CD8-positive, alpha-beta memory T cell (primary cell): ENCODE measurements around the gene CYTH3. TPM values are rescaled to one million over a fixed set of nuclear protein-coding genes. Genes with fewer than 3 reads are reported as not detected.
A peak's percentile ranks its signal among the peaks of the same experiment; 100 is the strongest.

Experiments
- CTCF ChIA-PET: fragments of 350-600 bp; sonication (Branson Sonifier 250); formaldehyde crosslinking; loops from one replicate; lab custom pipeline; 2021; ENCODE audit warnings: antibody characterized with exemption; lab: Charles Lee
- POLR2A ChIA-PET: fragments of 350-600 bp; sonication (Branson Sonifier 250); formaldehyde crosslinking; loops from one replicate; lab custom pipeline; 2021; ENCODE audit warnings: antibody characterized with exemption; lab: Charles Lee
- DNase-seq, 5 donors: peaks; one replicate each; pipeline versions ENCODE4 v3.0.0 to v3.0.0-alpha.2; 2020 to 2022; ENCODE audit warnings: mixed read lengths in 1 of 5
- H3K27ac ChIP-seq: one replicate; pipeline ENCODE4 v1.7.0; 2013; ENCODE audit warnings: low read depth, mild to moderate bottlenecking, low read length, moderate library complexity
- H3K27me3 ChIP-seq: 2 replicates; pipeline ENCODE4 v1.7.0; 2013; ENCODE audit warnings: low read length, mild to moderate bottlenecking; ENCODE audit not compliant: insufficient read depth, poor library complexity, severe bottlenecking
- H3K36me3 ChIP-seq: 2 replicates; pipeline ENCODE4 v1.7.0; 2013; ENCODE audit warnings: mild to moderate bottlenecking, low read length, moderate library complexity; ENCODE audit not compliant: insufficient read depth
- H3K4me1 ChIP-seq: 2 replicates; pipeline ENCODE4 v1.7.0; 2013; ENCODE audit warnings: mild to moderate bottlenecking, low read length, moderate library complexity; ENCODE audit not compliant: insufficient read depth
- H3K4me3 ChIP-seq: 2 replicates; pipeline ENCODE4 v1.7.0; 2013; ENCODE audit warnings: mild to moderate bottlenecking, low read length
- H3K9me3 ChIP-seq: 2 replicates; pipeline ENCODE4 v1.7.0; 2013; ENCODE audit warnings: mild to moderate bottlenecking, low read length
- H3K27ac Mint-ChIP-seq, 8 donors: one replicate each; pipeline ENCODE4 v1.8.0; 2020 to 2021; ENCODE audit warnings: mixed read lengths in 8 of 8, mild to moderate bottlenecking in 6 of 8, inconsistent platforms in 3 of 8, moderate library complexity in 3 of 8
- H3K27me3 Mint-ChIP-seq, 2 donors: one replicate each; pipeline ENCODE4 v1.8.0; 2020 to 2021; ENCODE audit warnings: mixed read lengths in 2 of 2, mild to moderate bottlenecking in 1 of 2, moderate library complexity in 1 of 2
- H3K36me3 Mint-ChIP-seq, 3 donors: one replicate each; pipeline ENCODE4 v1.8.0; 2020 to 2021; ENCODE audit warnings: mixed read lengths in 3 of 3, inconsistent platforms in 1 of 3, mild to moderate bottlenecking in 1 of 3
- H3K4me1 Mint-ChIP-seq, 3 donors: one replicate each; pipeline ENCODE4 v1.8.0; 2020 to 2021; ENCODE audit warnings: mixed read lengths in 3 of 3, inconsistent platforms in 1 of 3, mild to moderate bottlenecking in 1 of 3
- H3K4me3 Mint-ChIP-seq, 7 donors: one replicate each; pipeline ENCODE4 v1.8.0; 2020 to 2021; ENCODE audit warnings: mixed read lengths in 7 of 7, mild to moderate bottlenecking in 6 of 7, moderate library complexity in 4 of 7, inconsistent platforms in 2 of 7
- H3K9me3 Mint-ChIP-seq, 5 donors: one replicate each; pipeline ENCODE4 v1.8.0; 2020 to 2022; ENCODE audit warnings: mixed read lengths in 5 of 5, mild to moderate bottlenecking in 3 of 5, moderate library complexity in 2 of 5, inconsistent platforms in 1 of 5
- polyA plus RNA-seq: library from polyadenylated mRNA; unstranded; fragments of 300-500 nt; fragmentation: Illumina TruSeq; gene quantifications from one replicate; pipeline ENCODE4 v1.2.3, GENCODE V29; 2021
- total RNA-seq, 2 experiments: library from RNA; stranded (reverse); gene quantifications; one replicate each; pipeline ENCODE4 v1.2.3, GENCODE V29; 2021

The CYTH3 gene
- total and polyA plus RNA-seq, 3 experiments from 2014 or later = 4.5 to 15.7 (median 4.9) TPM

DNA sequence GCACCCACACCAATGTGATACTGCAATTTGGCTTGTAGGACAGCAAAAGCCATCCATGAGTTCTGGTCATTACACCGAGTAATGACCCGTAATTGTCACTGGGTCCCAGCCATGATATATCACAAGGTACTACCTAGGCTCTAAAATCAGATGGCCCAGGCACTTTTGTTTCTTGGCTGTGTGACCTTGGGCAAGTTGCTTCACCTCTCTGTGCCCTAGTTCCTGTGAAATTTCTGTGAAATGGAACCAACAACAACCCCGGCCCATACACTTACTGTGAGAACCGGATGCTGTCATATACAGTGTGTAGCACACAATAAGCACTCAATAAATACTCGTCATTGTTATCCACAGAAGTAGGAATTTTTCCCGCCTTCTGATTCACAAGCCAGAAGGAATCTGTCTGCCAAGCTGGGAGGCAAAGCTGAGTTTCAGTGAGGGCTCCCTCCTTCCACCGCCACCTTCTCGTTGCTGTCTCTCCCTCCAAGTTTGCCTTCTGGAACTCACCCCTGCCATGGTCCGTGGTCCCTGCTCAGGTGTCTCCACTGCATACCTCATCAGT is 6.4 kb upstream of the CYTH3 start:
- H3K9me3 ChIP-seq = no peaks in the 10 kb centered on the region
- Mint-ChIP-seq H3K4me1 (peaks cover 0 to 6% (median 0%) of the 10 kb centered on the region in 3 donors), H3K27me3 (peaks cover 5 to 6% of the 10 kb centered on the region in 2 donors), H3K27ac (no peak overlapping the region), H3K36me3 (no peaks in the 10 kb centered on the region), H3K9me3 (no peaks in the 10 kb centered on the region), H3K4me3 (peak overlapping the region in 1 of 7 donors; percentile 73)
- no peak overlapping the region for H3K4me3 ChIP-seq
- CTCF ChIA-PET = interaction anchor here (1.2 kb wide), 1 partner anchor 8 kb away, joined by 3 read pairs; no protein-coding TSS in a partner anchor
- no peak overlapping the region for H3K27ac ChIP-seq
- H3K27me3 ChIP-seq = no peaks in the 10 kb centered on the region
- H3K36me3 ChIP-seq = no peaks in the 10 kb centered on the region
- no peaks in the 10 kb centered on the region for H3K4me1 ChIP-seq
- POLR2A ChIA-PET = no interaction called here
- DNase-seq = no peak

GRCh38 chr7:6277476-6277875 is 5.1 kb upstream of the CYTH3 start:
- no peak overlapping the region for H3K4me3 ChIP-seq
- DNase-seq = no peak
- H3K4me1 ChIP-seq = peaks cover 5% of the 10 kb centered on the region
- H3K36me3 Mint-ChIP-seq = no peaks in the 10 kb centered on the region
- H3K27me3 Mint-ChIP-seq = peaks cover 5 to 6% of the 10 kb centered on the region in 2 donors
- H3K36me3 ChIP-seq = no peaks in the 10 kb centered on the region
- POLR2A ChIA-PET = no interaction called here
- no peaks in the 10 kb centered on the region for H3K9me3 ChIP-seq
- no peak overlapping the region for H3K27ac Mint-ChIP-seq
- no peaks in the 10 kb centered on the region for H3K9me3 Mint-ChIP-seq
- peaks cover 8 to 12% (median 12%) of the 10 kb centered on the region in 3 donors for H3K4me1 Mint-ChIP-seq
- CTCF ChIA-PET = no interaction called here
- peak overlapping the region in 2 of 7 donors; percentile 24 to 51 for H3K4me3 Mint-ChIP-seq
- no peaks in the 10 kb centered on the region for H3K27me3 ChIP-seq
- H3K27ac ChIP-seq = no peak overlapping the region

- no peaks in the 10 kb centered on the region for H3K36me3 Mint-ChIP-seq
Observed at GRCh38 chr7:6276911-6277408, 4.5 kb upstream of the CYTH3 start.

GRCh38 chr7:6274743-6275142 is 2.3 kb upstream of the CYTH3 start:
- peaks cover 6 to 7% of the 10 kb centered on the region in 2 donors for H3K27me3 Mint-ChIP-seq
- peaks cover 15% of the 10 kb centered on the region for H3K4me1 ChIP-seq
- ChIA-PET CTCF (no interaction called here), POLR2A (no interaction called here)
- no peak for DNase-seq
- no peak overlapping the region for H3K27ac ChIP-seq
- no peaks in the 10 kb centered on the region for H3K9me3 ChIP-seq
- no peak overlapping the region for H3K4me3 ChIP-seq
- H3K27ac Mint-ChIP-seq = peak overlapping the region in 1 of 8 donors; percentile 62
- H3K4me3 Mint-ChIP-seq = peak overlapping the region in 1 of 7 donors; percentile 81
- no peaks in the 10 kb centered on the region for H3K36me3 ChIP-seq
- no peaks in the 10 kb centered on the region for H3K27me3 ChIP-seq
- peaks cover 0 to 6% (median 3%) of the 10 kb centered on the region in 3 donors for H3K36me3 Mint-ChIP-seq
- H3K9me3 Mint-ChIP-seq = no peaks in the 10 kb centered on the region
- peaks cover 24 to 33% (median 32%) of the 10 kb centered on the region in 3 donors for H3K4me1 Mint-ChIP-seq

More at GRCh38 chr7:6276911-6277408, 4.5 kb upstream of the CYTH3 start:
- Mint-ChIP-seq H3K27me3 (peaks cover 5 to 6% of the 10 kb centered on the region in 2 donors), H3K4me1 (peaks cover 8 to 13% (median 12%) of the 10 kb centered on the region in 3 donors), H3K4me3 (peak overlapping the region in 1 of 7 donors; percentile 51), H3K9me3 (no peaks in the 10 kb centered on the region), H3K27ac (no peak overlapping the region)
- H3K4me1 ChIP-seq = peaks cover 5% of the 10 kb centered on the region
- ChIA-PET CTCF (no interaction called here), POLR2A (no interaction called here)
- H3K4me3 ChIP-seq = no peak overlapping the region
- no peaks in the 10 kb centered on the region for H3K36me3 ChIP-seq
- no peak overlapping the region for H3K27ac ChIP-seq
- no peak for DNase-seq
- no peaks in the 10 kb centered on the region for H3K27me3 ChIP-seq
- no peaks in the 10 kb centered on the region for H3K9me3 ChIP-seq

- peak overlapping the region; percentile 18 to 88 (median 83) for H3K4me3 Mint-ChIP-seq
- H3K4me1 ChIP-seq = peaks cover 15% of the 10 kb centered on the region
- CTCF ChIA-PET = no interaction called here
Observed at GRCh38 chr7:6273917-6274630, 1.6 kb upstream of the CYTH3 start.

DNA sequence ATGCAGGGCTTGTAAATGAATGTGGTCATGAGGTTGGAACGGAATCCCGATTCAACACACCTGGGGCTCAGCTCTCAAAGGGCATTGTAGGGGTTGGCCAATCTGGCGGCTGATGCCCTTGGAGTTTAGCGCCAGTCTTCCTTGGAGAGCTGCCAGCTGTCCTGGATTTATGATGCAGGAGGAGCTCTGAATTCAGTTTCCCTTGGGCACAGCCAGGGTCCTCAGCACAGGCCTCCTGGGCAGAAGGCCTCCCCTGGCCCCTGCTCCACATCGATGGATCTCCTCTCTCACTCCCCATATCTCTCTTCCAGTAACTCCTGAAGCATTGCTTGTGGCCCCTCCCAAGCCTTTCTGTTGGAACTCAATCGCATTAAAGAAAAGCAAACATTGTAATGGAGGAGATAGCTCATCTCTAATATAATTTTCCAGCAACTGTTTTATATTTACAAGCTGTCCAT is 985 bp upstream of the CYTH3 start:
- CTCF ChIA-PET = no interaction called here
- H3K27me3 Mint-ChIP-seq = peaks cover 5 to 6% of the 10 kb centered on the region in 2 donors

More at GRCh38 chr7:6273917-6274630, 1.6 kb upstream of the CYTH3 start:
- Histone ChIP-seq H3K4me3 (no peak overlapping the region), H3K27me3 (no peaks in the 10 kb centered on the region), H3K36me3 (no peaks in the 10 kb centered on the region), H3K9me3 (no peaks in the 10 kb centered on the region), H3K27ac (no peak overlapping the region)
- no peak for DNase-seq
- H3K27ac Mint-ChIP-seq = peak overlapping the region in 2 of 8 donors; percentile 62 to 83
- peaks cover 0 to 6% (median 3%) of the 10 kb centered on the region in 3 donors for H3K36me3 Mint-ChIP-seq
- peaks cover 29 to 40% (median 39%) of the 10 kb centered on the region in 3 donors for H3K4me1 Mint-ChIP-seq
- peaks cover 0 to 2% (median 0%) of the 10 kb centered on the region in 5 donors for H3K9me3 Mint-ChIP-seq
- POLR2A ChIA-PET = no interaction called here
- peaks cover 5 to 6% of the 10 kb centered on the region in 2 donors for H3K27me3 Mint-ChIP-seq

DNA sequence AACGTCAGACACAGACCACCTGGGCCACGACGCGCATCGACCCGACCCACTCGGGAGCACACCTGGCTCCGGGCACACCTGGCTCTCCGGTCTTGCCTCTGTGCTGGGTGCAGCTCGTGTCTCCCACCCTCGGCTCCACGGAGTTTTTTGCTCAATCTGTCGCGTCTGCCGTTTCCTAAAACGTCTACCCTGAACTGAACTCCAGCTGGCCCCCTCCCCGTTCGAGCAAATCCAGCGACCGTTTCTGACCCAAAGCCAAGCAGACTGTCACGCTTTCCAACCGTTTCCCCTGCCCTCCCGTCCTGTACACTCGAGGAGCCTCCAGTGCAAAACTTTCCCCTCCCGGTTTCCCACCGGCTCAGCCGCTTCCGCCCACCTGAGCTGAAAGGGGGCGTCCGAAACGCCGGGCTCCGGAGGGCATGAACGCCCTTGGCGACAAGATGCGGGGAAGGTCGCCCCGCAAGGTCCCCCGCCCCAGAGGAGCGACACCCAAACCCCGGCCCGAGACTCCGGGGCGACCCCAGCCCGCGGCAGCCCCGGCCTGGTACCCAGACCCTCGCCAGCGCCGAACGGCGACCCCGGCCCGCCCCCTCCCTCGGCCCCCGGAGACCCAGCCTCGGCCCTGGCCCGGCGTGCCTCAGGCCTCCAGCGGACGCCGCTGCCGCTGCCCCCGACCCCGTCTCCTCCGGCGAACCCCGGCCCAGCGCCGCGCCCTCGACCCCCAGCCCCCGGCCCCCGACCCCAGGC is 557 bp downstream of the CYTH3 start:
- H3K9me3 ChIP-seq = no peaks in the 10 kb centered on the region
- peak; percentile 6 to 54 (median 17) for DNase-seq
- H3K4me1 ChIP-seq = peaks cover 15% of the 10 kb centered on the region
- ChIA-PET CTCF (interaction anchor here (0.9 to 1.6 kb wide), 7 partner anchors 8 to 51 kb away, joined by 3 to 6 read pairs (median 3); no protein-coding TSS in a partner anchor), POLR2A (interaction anchor here (0.5 to 0.9 kb wide), 3 partner anchors 8 to 1748 kb away, joined by 3 read pairs; no protein-coding TSS in a partner anchor)
- H3K36me3 ChIP-seq = no peaks in the 10 kb centered on the region
- peak overlapping the region; percentile 41 for H3K27ac ChIP-seq
- Mint-ChIP-seq H3K9me3 (peaks cover 0 to 2% (median 0%) of the 10 kb centered on the region in 5 donors), H3K36me3 (peaks cover 0 to 6% (median 3%) of the 10 kb centered on the region in 3 donors), H3K27ac (peak overlapping the region; percentile 15 to 94 (median 82)), H3K27me3 (peaks cover 0 to 2% of the 10 kb centered on the region in 2 donors), H3K4me3 (peak overlapping the region; percentile 89 to 96 (median 94)), H3K4me1 (peaks cover 36 to 52% (median 49%) of the 10 kb centered on the region in 3 donors)
- H3K4me3 ChIP-seq = peak overlapping the region; percentile 82
- no peaks in the 10 kb centered on the region for H3K27me3 ChIP-seq

More for the DNA sequence above, 985 bp upstream of the CYTH3 start:
- peak overlapping the region in 3 of 8 donors; percentile 62 to 83 (median 74) for H3K27ac Mint-ChIP-seq
- peak overlapping the region; percentile 77 to 88 (median 83) for H3K4me3 Mint-ChIP-seq
- peaks cover 0 to 6% (median 3%) of the 10 kb centered on the region in 3 donors for H3K36me3 Mint-ChIP-seq
- H3K36me3 ChIP-seq = no peaks in the 10 kb centered on the region
- H3K27me3 ChIP-seq = no peaks in the 10 kb centered on the region
- DNase-seq = no peak
- H3K4me3 ChIP-seq = no peak overlapping the region
- no peak overlapping the region for H3K27ac ChIP-seq
- peaks cover 0 to 2% (median 0%) of the 10 kb centered on the region in 5 donors for H3K9me3 Mint-ChIP-seq
- H3K4me1 Mint-ChIP-seq = peaks cover 32 to 45% (median 44%) of the 10 kb centered on the region in 3 donors
- no peaks in the 10 kb centered on the region for H3K9me3 ChIP-seq
- peaks cover 15% of the 10 kb centered on the region for H3K4me1 ChIP-seq
- POLR2A ChIA-PET = no interaction called here
